H9 (cell line): ENCODE measurements around the gene WDR7. TPM values are rescaled to one million over a fixed set of nuclear protein-coding genes. Genes with fewer than 3 reads are reported as not detected.
A peak's percentile ranks its signal among the peaks of the same experiment; 100 is the strongest.
"Not testable (repeated sequence)": the region's sequence is repeated elsewhere in the genome, so short reads cannot be mapped to it uniquely, and the experiment has no call there.

Experiments
- DNase-seq: peaks from one replicate; pipeline ENCODE4 v3.0.0-alpha.2; 2017
- H2AFZ ChIP-seq: one replicate; pipeline ENCODE4 v1.6.1; 2013; ENCODE audit warnings: mild to moderate bottlenecking, low read length, control low read depth, moderate library complexity
- H2AK5ac ChIP-seq: 2 replicates; pipeline ENCODE4 v1.6.1; 2013; ENCODE audit warnings: low read length, control low read depth, mixed read lengths; ENCODE audit not compliant: insufficient read length
- H2BK120ac ChIP-seq: one replicate; pipeline ENCODE4 v1.6.1; 2013; ENCODE audit warnings: low read depth, mild to moderate bottlenecking, low read length, control low read depth, inconsistent platforms; ENCODE audit not compliant: poor library complexity, severe bottlenecking
- H2BK12ac ChIP-seq: 2 replicates; pipeline ENCODE4 v1.6.1; 2013; ENCODE audit warnings: low read length, control low read depth, mixed read lengths, low read depth; ENCODE audit not compliant: insufficient read length
- H2BK15ac ChIP-seq: 2 replicates; pipeline ENCODE4 v1.6.1; 2013; ENCODE audit warnings: low read depth, low read length, control low read depth
- H2BK20ac ChIP-seq: one replicate; pipeline ENCODE4 v1.6.1; 2013; ENCODE audit warnings: low read depth, mild to moderate bottlenecking, low read length, control low read depth, inconsistent platforms; ENCODE audit not compliant: poor library complexity, severe bottlenecking
- H2BK5ac ChIP-seq: 2 replicates; pipeline ENCODE4 v1.6.1; 2013; ENCODE audit warnings: low read length, control low read depth, mixed read lengths; ENCODE audit not compliant: insufficient read length
- H3K14ac ChIP-seq: 2 replicates; pipeline ENCODE4 v1.6.1; 2013; ENCODE audit warnings: low read length, control low read depth; ENCODE audit not compliant: insufficient read depth
- H3K18ac ChIP-seq: 2 replicates; pipeline ENCODE4 v1.6.1; 2013; ENCODE audit warnings: low read depth, mild to moderate bottlenecking, mixed read lengths, low read length, control low read depth; ENCODE audit not compliant: insufficient read length
- H3K23ac ChIP-seq: 2 replicates; pipeline ENCODE4 v1.6.1; 2013; ENCODE audit warnings: low read length, control low read depth, mixed read lengths, low read depth; ENCODE audit not compliant: insufficient read length
- H3K23me2 ChIP-seq: 2 replicates; pipeline ENCODE4 v1.6.1; 2013; ENCODE audit warnings: low read depth, mild to moderate bottlenecking, mixed read lengths, low read length, control low read depth; ENCODE audit not compliant: insufficient read length, poor library complexity, severe bottlenecking
- H3K27ac ChIP-seq: 2 replicates; pipeline ENCODE4 v1.5.1; 2013; ENCODE audit warnings: low read length, control low read depth, mixed read lengths, low read depth; ENCODE audit not compliant: insufficient read length
- H3K27me3 ChIP-seq: 2 replicates; pipeline ENCODE4 v1.6.1; 2013; ENCODE audit warnings: low read length, control low read depth, inconsistent platforms; ENCODE audit not compliant: insufficient read depth
- H3K4ac ChIP-seq: 2 replicates; pipeline ENCODE4 v1.6.1; 2013; ENCODE audit warnings: low read depth, mild to moderate bottlenecking, control low read depth, inconsistent platforms, low read length, moderate library complexity
- H3K4me1 ChIP-seq: 2 replicates; pipeline ENCODE4 v1.6.1; 2013; ENCODE audit warnings: low read length, control low read depth, inconsistent platforms; ENCODE audit not compliant: insufficient read depth
- H3K4me2 ChIP-seq: 2 replicates; pipeline ENCODE4 v1.6.1; 2013; ENCODE audit warnings: low read length, control low read depth, mixed read lengths; ENCODE audit not compliant: insufficient read length, insufficient read depth
- H3K56ac ChIP-seq: 2 replicates; pipeline ENCODE4 v1.6.1; 2013; ENCODE audit warnings: low read depth, mild to moderate bottlenecking, mixed read lengths, low read length, control low read depth; ENCODE audit not compliant: insufficient read length
- H3K79me1 ChIP-seq: 2 replicates; pipeline ENCODE4 v1.6.1; 2013; ENCODE audit warnings: low read depth, mild to moderate bottlenecking, moderate library complexity, low read length, control low read depth, inconsistent platforms; ENCODE audit not compliant: insufficient read depth, poor library complexity, severe bottlenecking
- H3K79me2 ChIP-seq: 2 replicates; pipeline ENCODE4 v1.6.1; 2013; ENCODE audit warnings: low read length, control low read depth, inconsistent platforms; ENCODE audit not compliant: insufficient read depth
- H3K9ac ChIP-seq: 2 replicates; pipeline ENCODE4 v1.6.1; 2013; ENCODE audit warnings: low read length, control low read depth, mixed read lengths; ENCODE audit not compliant: insufficient read length; ENCODE audit errors: extremely low read depth
- H3K9me3 ChIP-seq: one replicate; pipeline ENCODE4 v1.6.1; 2013; ENCODE audit warnings: low read depth, low read length, inconsistent platforms; ENCODE audit not compliant: control insufficient read depth
- H3T11ph ChIP-seq: one replicate; pipeline ENCODE4 v1.6.1; 2013; ENCODE audit warnings: mild to moderate bottlenecking, low read length, control low read depth, inconsistent platforms
- H4K20me1 ChIP-seq: one replicate; pipeline ENCODE4 v1.6.1; 2013; ENCODE audit not compliant: control insufficient read depth, insufficient read length, insufficient read depth
- H4K5ac ChIP-seq: 2 replicates; pipeline ENCODE4 v1.6.1; 2013; ENCODE audit warnings: low read depth, mild to moderate bottlenecking, mixed read lengths, low read length, control low read depth; ENCODE audit not compliant: insufficient read length
- H4K8ac ChIP-seq: replicated peaks from 2 replicates; pipeline ENCODE4 v1.6.1; 2013; ENCODE audit warnings: low read length, control low read depth, mixed read lengths, low read depth; ENCODE audit not compliant: insufficient read length
- H4K91ac ChIP-seq: 2 replicates; pipeline ENCODE4 v1.6.1; 2013; ENCODE audit warnings: low read depth, mild to moderate bottlenecking, moderate library complexity, mixed read lengths, low read length, control low read depth; ENCODE audit not compliant: insufficient read length
- H3K27ac Mint-ChIP-seq, 3 experiments: 2 replicates in 2 of 3; 3 replicates in 1 of 3; pipeline ENCODE4 v1.8.0; 2020 to 2021; ENCODE audit warnings: mixed read lengths in 3 of 3, mild to moderate bottlenecking in 1 of 3, moderate library complexity in 1 of 3
- H3K27me3 Mint-ChIP-seq: 2 replicates; pipeline ENCODE4 v1.8.0; 2021; ENCODE audit warnings: low read depth, mild to moderate bottlenecking, moderate library complexity, mixed read lengths
- H3K36me3 Mint-ChIP-seq, 3 experiments: 2 replicates in 2 of 3; 3 replicates in 1 of 3; pipeline ENCODE4 v1.8.0; 2020 to 2021; ENCODE audit warnings: low read depth in 3 of 3, mixed read lengths in 3 of 3; ENCODE audit not compliant: insufficient read depth in 1 of 3
- H3K4me1 Mint-ChIP-seq, 2 experiments: 2 replicates each; pipeline ENCODE4 v1.8.0; 2020; ENCODE audit warnings: mixed read lengths in 2 of 2
- H3K4me3 Mint-ChIP-seq, 2 experiments: 2 replicates in 1 of 2; 3 replicates in 1 of 2; pipeline ENCODE4 v1.8.0; 2020 to 2021; ENCODE audit warnings: mild to moderate bottlenecking in 2 of 2, mixed read lengths in 2 of 2, moderate library complexity in 1 of 2
- H3K9me3 Mint-ChIP-seq, 2 experiments: 2 replicates in 1 of 2; 3 replicates in 1 of 2; pipeline ENCODE4 v1.8.0; 2020; ENCODE audit warnings: mild to moderate bottlenecking in 2 of 2, mixed read lengths in 2 of 2, moderate library complexity in 1 of 2
- WGBS: extraction: QIAGEN DNeasy Blood & Tissue Kit; methylation state at CpG from one replicate; pipeline ENCODE4 v1.1.7; 2013; ENCODE audit warnings: missing lambda C conversion rate, low lambda C conversion rate, mixed read lengths; ENCODE audit not compliant: insufficient read length; ENCODE audit errors: extremely low coverage; 5-methylcytosine and 5-hydroxymethylcytosine counted together
- total RNA-seq: library from RNA; stranded (reverse); gene quantifications from 2 replicates; pipeline ENCODE4 v1.2.1, GENCODE V29; 2021
- TF ChIP-seq, protein P1 (sequence below): fragments of 200-600 bp; sonication (generic); conservative IDR thresholded peaks from 3 replicates; pipeline ENCODE4 v1.8.0; 2021; ENCODE audit warnings: antibody characterized with exemption, mild to moderate bottlenecking

Gene WDR7
- total RNA-seq, 1 experiment from 2014 or later: 14.8 TPM

DNA sequence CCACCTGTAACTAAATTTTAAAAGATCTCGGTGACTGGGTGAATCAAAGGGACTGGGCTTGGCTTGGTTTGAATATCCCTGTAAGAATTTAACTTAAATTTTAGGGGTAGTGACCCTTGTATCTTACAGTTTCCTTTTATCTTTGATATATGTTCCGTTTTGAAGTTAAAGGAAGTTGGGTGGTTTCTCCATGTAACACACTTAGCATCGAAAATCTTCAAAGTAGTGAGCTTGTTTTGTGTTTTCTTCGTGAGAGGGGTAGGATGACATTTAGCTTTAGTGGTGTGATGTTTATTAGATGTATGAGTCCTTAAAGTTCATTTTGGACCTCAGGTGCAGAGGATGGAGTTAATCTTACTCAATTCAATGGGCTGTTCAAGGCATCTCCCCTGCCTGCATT, 1.6 kb downstream of the WDR7 start:
- DNase-seq: no peak
- Histone ChIP-seq H3K4me1 (no peaks in the 10 kb centered on the region; the same call in 1 of the 2 replicates), H3K23me2 (peaks cover 6% of the 10 kb centered on the region), H4K20me1 (no peaks in the 10 kb centered on the region), H3K27me3 (no peaks in the 10 kb centered on the region), H3K18ac (no peak overlapping the region), H3K9ac (no peak overlapping the region), H3K4me2 (no peak overlapping the region), H4K5ac (no peak overlapping the region), H2BK12ac (no peak overlapping the region), H3K56ac (no peak overlapping the region), H2BK120ac (no peak overlapping the region), H3K27ac (no peak overlapping the region), H3K4ac (no peak overlapping the region), H2AFZ (no peak overlapping the region), H3T11ph (no peak overlapping the region), H3K9me3 (no peaks in the 10 kb centered on the region), H3K79me2 (peaks cover 6% of the 10 kb centered on the region; the same call in 1 of the 2 replicates), H3K79me1 (peaks cover 3% of the 10 kb centered on the region), H4K8ac (no peak overlapping the region), H2BK5ac (no peak overlapping the region), H4K91ac (no peak overlapping the region), H2AK5ac (no peak overlapping the region), H3K14ac (no peak overlapping the region), H2BK20ac (no peak overlapping the region), H3K23ac (no peak overlapping the region), H2BK15ac (no peak overlapping the region)
- H3K9me3 Mint-ChIP-seq: peaks cover 5 to 7% of the 10 kb centered on the region in 2 experiments; a peak in 2 of 5 replicates
- peaks cover 0 to 5% (median 0%) of the 10 kb centered on the region in 3 experiments; a peak in 3 of 7 replicates for H3K36me3 Mint-ChIP-seq
- H3K27me3 Mint-ChIP-seq: no peaks in the 10 kb centered on the region; the same call in 1 of the 2 replicates
- TF ChIP-seq, protein P1, sequence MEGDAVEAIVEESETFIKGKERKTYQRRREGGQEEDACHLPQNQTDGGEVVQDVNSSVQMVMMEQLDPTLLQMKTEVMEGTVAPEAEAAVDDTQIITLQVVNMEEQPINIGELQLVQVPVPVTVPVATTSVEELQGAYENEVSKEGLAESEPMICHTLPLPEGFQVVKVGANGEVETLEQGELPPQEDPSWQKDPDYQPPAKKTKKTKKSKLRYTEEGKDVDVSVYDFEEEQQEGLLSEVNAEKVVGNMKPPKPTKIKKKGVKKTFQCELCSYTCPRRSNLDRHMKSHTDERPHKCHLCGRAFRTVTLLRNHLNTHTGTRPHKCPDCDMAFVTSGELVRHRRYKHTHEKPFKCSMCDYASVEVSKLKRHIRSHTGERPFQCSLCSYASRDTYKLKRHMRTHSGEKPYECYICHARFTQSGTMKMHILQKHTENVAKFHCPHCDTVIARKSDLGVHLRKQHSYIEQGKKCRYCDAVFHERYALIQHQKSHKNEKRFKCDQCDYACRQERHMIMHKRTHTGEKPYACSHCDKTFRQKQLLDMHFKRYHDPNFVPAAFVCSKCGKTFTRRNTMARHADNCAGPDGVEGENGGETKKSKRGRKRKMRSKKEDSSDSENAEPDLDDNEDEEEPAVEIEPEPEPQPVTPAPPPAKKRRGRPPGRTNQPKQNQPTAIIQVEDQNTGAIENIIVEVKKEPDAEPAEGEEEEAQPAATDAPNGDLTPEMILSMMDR: no peak
- no CpG with 5 or more reads among the region's 4 CpGs for WGBS
- H3K27ac Mint-ChIP-seq: no peak overlapping the region
- peaks cover 13% of the 10 kb centered on the region in 2 experiments for H3K4me1 Mint-ChIP-seq
- H3K4me3 Mint-ChIP-seq: peak overlapping the region in 1 of 2 experiments; percentile 1; a peak in 1 of 5 replicates

DNA sequence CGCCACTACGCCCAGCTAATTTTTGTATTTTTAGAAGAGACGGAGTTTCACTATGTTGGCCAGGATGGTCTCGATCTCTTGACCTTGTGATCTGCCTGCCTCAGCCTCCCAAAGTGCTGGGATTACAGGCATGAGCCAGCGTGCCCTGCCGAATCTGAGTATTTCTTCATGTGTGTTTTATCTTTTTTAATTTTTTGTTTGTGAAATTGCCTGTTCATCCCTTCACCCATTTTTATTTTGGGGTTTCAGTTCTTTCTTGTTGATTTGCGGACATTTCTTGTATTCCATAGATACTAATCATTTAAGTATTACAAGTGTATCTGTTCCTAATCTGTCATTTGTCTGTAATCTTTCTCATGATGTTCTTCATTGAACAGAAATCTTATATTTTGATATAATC, 3.1 kb downstream of the WDR7 start:
- H3K23ac ChIP-seq, H4K20me1 ChIP-seq, H4K8ac ChIP-seq, H2BK15ac ChIP-seq, H3K4ac ChIP-seq, H3K27ac ChIP-seq, H3K4me3 Mint-ChIP-seq, H2BK20ac ChIP-seq, H3K79me2 ChIP-seq, H2BK5ac ChIP-seq, H3K36me3 Mint-ChIP-seq, H4K5ac ChIP-seq, H3K27me3 Mint-ChIP-seq, H3K9me3 Mint-ChIP-seq, DNase-seq, H2AK5ac ChIP-seq, H2BK120ac ChIP-seq, H3K79me1 ChIP-seq, H3K56ac ChIP-seq, H3K18ac ChIP-seq, H3T11ph ChIP-seq, H4K91ac ChIP-seq, H3K4me2 ChIP-seq, H3K14ac ChIP-seq, H3K23me2 ChIP-seq, H3K27me3 ChIP-seq, H3K9ac ChIP-seq, H3K4me1 ChIP-seq, H3K9me3 ChIP-seq, H2BK12ac ChIP-seq, H2AFZ ChIP-seq: not testable (repeated sequence)
- Mint-ChIP-seq H3K27ac (peak overlapping the region in 1 of 3 experiments; percentile 74; a peak in 1 of 7 replicates), H3K4me1 (peaks cover 13% of the 10 kb centered on the region in 2 experiments)
- WGBS: no CpG with 5 or more reads among the region's 7 CpGs
